Muscle layer of duodenum (tissue), 2 donors: ENCODE measurements around the gene TPBG.

Experiments
- H3K27ac ChIP-seq: one replicate; pipeline ENCODE4 v1.7.0; 2013; ENCODE audit warnings: mild to moderate bottlenecking, low read length
- H3K27me3 ChIP-seq: one replicate; pipeline ENCODE4 v1.7.0; 2013; ENCODE audit warnings: low read depth, mild to moderate bottlenecking, control low read depth, low read length
- H3K36me3 ChIP-seq, 2 donors: one replicate each; pipeline ENCODE4 v1.7.0; 2013; ENCODE audit warnings: low read length in 2 of 2, control low read depth in 1 of 2, mild to moderate bottlenecking in 1 of 2; ENCODE audit not compliant: insufficient read depth in 2 of 2, control insufficient read depth in 1 of 2
- H3K4me1 ChIP-seq, 2 donors: one replicate each; pipeline ENCODE4 v1.7.0; 2013; ENCODE audit warnings: low read length in 2 of 2, mild to moderate bottlenecking in 2 of 2, control low read depth in 1 of 2, moderate library complexity in 1 of 2; ENCODE audit not compliant: insufficient read depth in 2 of 2, control insufficient read depth in 1 of 2
- H3K4me3 ChIP-seq, 2 donors: one replicate each; pipeline ENCODE4 v1.7.0; 2013; ENCODE audit warnings: low read length in 2 of 2, low read depth in 1 of 2, mild to moderate bottlenecking in 1 of 2
- H3K9me3 ChIP-seq, 2 donors: one replicate each; pipeline ENCODE4 v1.7.0; 2013; ENCODE audit warnings: low read length in 2 of 2, control low read depth in 1 of 2, mild to moderate bottlenecking in 1 of 2; ENCODE audit not compliant: control insufficient read depth in 1 of 2
- donor health status: healthy.

TPBG gene

GRCh38 chr6:82363428-82364086, at the start of gene TPBG:
Gene TPBG (plus strand): TSS chr6:82363817. CDS start chr6:82364962, 1,145 bp downstream.
- H3K27me3 ChIP-seq = peaks cover 7% of the 10 kb centered on the region

GRCh38 chr6:82322386-82322785, 41.2 kb upstream of the TPBG start:
- Histone ChIP-seq H3K27me3 (no peaks in the 10 kb centered on the region), H3K4me1 (no peaks in the 10 kb centered on the region), H3K36me3 (no peaks in the 10 kb centered on the region), H3K9me3 (no peaks in the 10 kb centered on the region), H3K27ac (no peak overlapping the region), H3K4me3 (no peak overlapping the region)

More at GRCh38 chr6:82363428-82364086, at the start of gene TPBG:
- H3K9me3 ChIP-seq = no peaks in the 10 kb centered on the region
- H3K4me3 ChIP-seq = peak within 1 kb of the TSS; percentile 80 to 91
- peaks cover 0 to 16% of the 10 kb centered on the region in 2 donors for H3K4me1 ChIP-seq
- H3K36me3 ChIP-seq = no peaks in the 10 kb centered on the region
- peak within 1 kb of the TSS; percentile 69 for H3K27ac ChIP-seq

GRCh38 chr6:82329766-82330165, 33.9 kb upstream of the TPBG start:
- Histone ChIP-seq H3K27ac (no peak overlapping the region), H3K4me3 (no peak overlapping the region), H3K9me3 (no peaks in the 10 kb centered on the region), H3K27me3 (no peaks in the 10 kb centered on the region), H3K36me3 (no peaks in the 10 kb centered on the region), H3K4me1 (no peaks in the 10 kb centered on the region)

GRCh38 chr6:82330171-82330804, 33.3 kb upstream of the TPBG start:
- H3K27me3 ChIP-seq = no peaks in the 10 kb centered on the region
- no peak overlapping the region for H3K4me3 ChIP-seq
- no peaks in the 10 kb centered on the region for H3K4me1 ChIP-seq
- no peak overlapping the region for H3K27ac ChIP-seq
- H3K9me3 ChIP-seq = no peaks in the 10 kb centered on the region
- no peaks in the 10 kb centered on the region for H3K36me3 ChIP-seq

- no peaks in the 10 kb centered on the region for H3K36me3 ChIP-seq
- H3K4me1 ChIP-seq = no peaks in the 10 kb centered on the region
- no peaks in the 10 kb centered on the region for H3K9me3 ChIP-seq
- no peak overlapping the region for H3K27ac ChIP-seq
- H3K27me3 ChIP-seq = no peaks in the 10 kb centered on the region
- H3K4me3 ChIP-seq = no peak overlapping the region
These were observed 32.4 kb upstream of the TPBG start for GRCh38 chr6:82331031-82331773.

GRCh38 chr6:82333781-82334180, 29.8 kb upstream of the TPBG start:
- Histone ChIP-seq H3K36me3 (no peaks in the 10 kb centered on the region), H3K27me3 (no peaks in the 10 kb centered on the region), H3K27ac (no peak overlapping the region), H3K4me1 (no peaks in the 10 kb centered on the region), H3K9me3 (no peaks in the 10 kb centered on the region), H3K4me3 (no peak overlapping the region)

GRCh38 chr6:82337688-82338257, 25.8 kb upstream of the TPBG start:
- no peak overlapping the region for H3K4me3 ChIP-seq
- H3K27ac ChIP-seq = no peak overlapping the region
- H3K9me3 ChIP-seq = peaks cover 0 to 4% of the 10 kb centered on the region in 2 donors
- no peaks in the 10 kb centered on the region for H3K27me3 ChIP-seq
- no peaks in the 10 kb centered on the region for H3K4me1 ChIP-seq
- H3K36me3 ChIP-seq = no peaks in the 10 kb centered on the region

GRCh38 chr6:82348130-82348529, 15.5 kb upstream of the TPBG start:
- Histone ChIP-seq H3K36me3 (no peaks in the 10 kb centered on the region), H3K27me3 (no peaks in the 10 kb centered on the region), H3K4me3 (no peak overlapping the region), H3K4me1 (no peaks in the 10 kb centered on the region), H3K9me3 (no peaks in the 10 kb centered on the region), H3K27ac (no peak overlapping the region)

- Histone ChIP-seq H3K4me3 (no peak overlapping the region), H3K36me3 (no peaks in the 10 kb centered on the region), H3K4me1 (no peaks in the 10 kb centered on the region), H3K9me3 (no peaks in the 10 kb centered on the region), H3K27me3 (no peaks in the 10 kb centered on the region), H3K27ac (no peak overlapping the region)
These were observed 9.8 kb upstream of the TPBG start for GRCh38 chr6:82353848-82354247.

GRCh38 chr6:82360552-82360951, 3.1 kb upstream of the TPBG start:
- Histone ChIP-seq H3K4me1 (peaks cover 0 to 16% of the 10 kb centered on the region in 2 donors), H3K27me3 (peaks cover 3% of the 10 kb centered on the region), H3K9me3 (no peaks in the 10 kb centered on the region), H3K27ac (no peak overlapping the region), H3K36me3 (no peaks in the 10 kb centered on the region), H3K4me3 (no peak overlapping the region)

- H3K36me3 ChIP-seq = no peaks in the 10 kb centered on the region
- H3K27me3 ChIP-seq = peaks cover 7% of the 10 kb centered on the region
- H3K27ac ChIP-seq = no peak overlapping the region
- no peak overlapping the region for H3K4me3 ChIP-seq
- H3K4me1 ChIP-seq = peaks cover 0 to 16% of the 10 kb centered on the region in 2 donors
- no peaks in the 10 kb centered on the region for H3K9me3 ChIP-seq
These were observed 2.0 kb upstream of the TPBG start for GRCh38 chr6:82361631-82362030.
